GM21786 (cell line): ENCODE measurements around the gene GPR25.

Experiments used
- ATAC-seq: cut with Tn5 transposase; IDR thresholded peaks from one replicate; pipeline ENCODE4 v1.9.1; 2021; ENCODE audit not compliant: unreplicated experiment

Gene GPR25

GRCh38 chr1:200894712-200895442 is 22.1 kb downstream of the GPR25 start, which contains the start of gene INAVA:
Gene INAVA, plus strand, starts transcription at chr1:200894900. Its CDS starts 3,501 bp downstream, at chr1:200898401.
- no peak for ATAC-seq

GRCh38 chr1:200895443-200895789 is 22.6 kb downstream of the GPR25 start:
- ATAC-seq = no peak

- ATAC-seq = peak; percentile 42
Observed at GRCh38 chr1:200895801-200896530, 23.2 kb downstream of the GPR25 start.

GRCh38 chr1:200896531-200897196 is 23.9 kb downstream of the GPR25 start:
- ATAC-seq = no peak

GRCh38 chr1:200897259-200897658 is 24.5 kb downstream of the GPR25 start:
- no peak for ATAC-seq

GRCh38 chr1:200899015-200899386 is 26.2 kb downstream of the GPR25 start:
- no peak for ATAC-seq

- no peak for ATAC-seq
Observed at GRCh38 chr1:200899451-200899915, 26.7 kb downstream of the GPR25 start.

- ATAC-seq = no peak
Observed at GRCh38 chr1:200899954-200900867, 27.4 kb downstream of the GPR25 start.

GRCh38 chr1:200900877-200901276 is 28.1 kb downstream of the GPR25 start:
- no peak for ATAC-seq

GRCh38 chr1:200901350-200901749 is 28.6 kb downstream of the GPR25 start:
- no peak for ATAC-seq

- ATAC-seq = no peak
Observed at GRCh38 chr1:200901796-200902444, 29.1 kb downstream of the GPR25 start.

- no peak for ATAC-seq
Observed at GRCh38 chr1:200903793-200904192, 31.0 kb downstream of the GPR25 start.

GRCh38 chr1:200904772-200905171 is 32.0 kb downstream of the GPR25 start:
- no peak for ATAC-seq

- peak; percentile 41 for ATAC-seq
Observed at GRCh38 chr1:200905411-200906052, 32.8 kb downstream of the GPR25 start.

GRCh38 chr1:200906491-200906890 is 33.7 kb downstream of the GPR25 start:
- no peak for ATAC-seq

- peak; percentile 62 for ATAC-seq
Observed at GRCh38 chr1:200907611-200908097, 34.9 kb downstream of the GPR25 start.

GRCh38 chr1:200908191-200908868 is 35.5 kb downstream of the GPR25 start:
- no peak for ATAC-seq

GRCh38 chr1:200909071-200909470 is 36.3 kb downstream of the GPR25 start:
- ATAC-seq = no peak

- peak; percentile 41 for ATAC-seq
Observed at GRCh38 chr1:200909757-200910239, 37.0 kb downstream of the GPR25 start.
